PFSK-1 (cell line): ENCODE measurements around the gene PPP1R9A.

Source experiments
- FOXP2 ChIP-seq: optimal IDR thresholded peaks from 2 replicates; pipeline ENCODE3; 2011; ENCODE audit warnings: borderline replicate concordance, control low read depth, inconsistent platforms; ENCODE audit not compliant: insufficient read depth; ENCODE audit errors: extremely low read length, extremely low read depth
- POLR2AphosphoS5 ChIP-seq: IDR thresholded peaks from 2 replicates; pipeline ENCODE4 v1.6.1; 2012; ENCODE audit warnings: low read depth, mild to moderate bottlenecking, control low read depth, low read length, moderate library complexity
- SIN3A ChIP-seq: IDR thresholded peaks from 2 replicates; pipeline ENCODE4 v1.6.1; 2012; ENCODE audit warnings: mild to moderate bottlenecking, low read length, moderate library complexity, borderline replicate concordance; ENCODE audit not compliant: insufficient read depth
- TAF1 ChIP-seq: IDR thresholded peaks from 2 replicates; pipeline ENCODE4 v1.6.1; 2012; ENCODE audit warnings: low read length, control low read depth, borderline replicate concordance; ENCODE audit not compliant: insufficient read depth
- TF ChIP-seq, protein P1 (sequence below), 2 experiments: IDR thresholded peaks; 2 replicates each; pipeline versions ENCODE4 v1.6.1 to v1.8.0; 2011 to 2012; ENCODE audit warnings: low read depth in 2 of 2, low read length in 2 of 2, control low read depth in 1 of 2, inconsistent platforms in 1 of 2, mild to moderate bottlenecking in 1 of 2, moderate library complexity in 1 of 2; ENCODE audit not compliant: insufficient read depth in 1 of 2

Gene PPP1R9A

DNA sequence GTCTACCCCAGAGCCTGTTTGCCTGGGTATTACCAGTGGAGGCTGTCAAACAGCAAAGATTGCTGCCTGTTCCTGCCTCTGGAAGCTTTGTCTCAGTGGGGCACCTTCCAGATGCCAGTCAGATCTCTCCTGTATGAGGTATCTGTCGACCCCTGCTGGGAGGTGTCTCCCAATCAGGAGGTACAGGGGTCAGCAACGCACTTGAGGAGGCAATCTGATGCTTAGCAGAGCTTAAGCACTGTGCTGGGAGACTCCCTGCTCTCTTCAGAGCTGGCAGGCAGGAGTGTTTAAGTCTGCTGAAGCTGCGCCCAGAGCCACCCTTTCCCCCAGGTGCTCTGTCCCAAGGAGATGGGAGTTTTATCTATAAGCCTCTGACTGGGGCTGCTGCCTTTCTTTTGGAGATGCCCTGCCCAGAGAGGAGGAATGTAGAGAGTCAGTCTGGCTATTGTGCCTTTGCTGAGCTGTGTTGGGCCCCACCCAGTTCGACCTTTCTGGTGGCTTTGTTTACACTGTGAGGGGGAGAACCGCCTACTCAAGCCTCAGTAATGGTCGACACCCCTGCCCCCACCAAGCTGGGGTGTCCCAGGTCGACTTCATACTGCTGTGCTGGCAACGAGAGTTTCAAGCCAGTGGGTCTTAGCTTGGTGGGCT lies 62.2 kb downstream of the PPP1R9A start:
- TF ChIP-seq FOXP2 (no peak), SIN3A (no peak), TAF1 (no peak), POLR2AphosphoS5 (no peak)
- TF ChIP-seq, protein P1, sequence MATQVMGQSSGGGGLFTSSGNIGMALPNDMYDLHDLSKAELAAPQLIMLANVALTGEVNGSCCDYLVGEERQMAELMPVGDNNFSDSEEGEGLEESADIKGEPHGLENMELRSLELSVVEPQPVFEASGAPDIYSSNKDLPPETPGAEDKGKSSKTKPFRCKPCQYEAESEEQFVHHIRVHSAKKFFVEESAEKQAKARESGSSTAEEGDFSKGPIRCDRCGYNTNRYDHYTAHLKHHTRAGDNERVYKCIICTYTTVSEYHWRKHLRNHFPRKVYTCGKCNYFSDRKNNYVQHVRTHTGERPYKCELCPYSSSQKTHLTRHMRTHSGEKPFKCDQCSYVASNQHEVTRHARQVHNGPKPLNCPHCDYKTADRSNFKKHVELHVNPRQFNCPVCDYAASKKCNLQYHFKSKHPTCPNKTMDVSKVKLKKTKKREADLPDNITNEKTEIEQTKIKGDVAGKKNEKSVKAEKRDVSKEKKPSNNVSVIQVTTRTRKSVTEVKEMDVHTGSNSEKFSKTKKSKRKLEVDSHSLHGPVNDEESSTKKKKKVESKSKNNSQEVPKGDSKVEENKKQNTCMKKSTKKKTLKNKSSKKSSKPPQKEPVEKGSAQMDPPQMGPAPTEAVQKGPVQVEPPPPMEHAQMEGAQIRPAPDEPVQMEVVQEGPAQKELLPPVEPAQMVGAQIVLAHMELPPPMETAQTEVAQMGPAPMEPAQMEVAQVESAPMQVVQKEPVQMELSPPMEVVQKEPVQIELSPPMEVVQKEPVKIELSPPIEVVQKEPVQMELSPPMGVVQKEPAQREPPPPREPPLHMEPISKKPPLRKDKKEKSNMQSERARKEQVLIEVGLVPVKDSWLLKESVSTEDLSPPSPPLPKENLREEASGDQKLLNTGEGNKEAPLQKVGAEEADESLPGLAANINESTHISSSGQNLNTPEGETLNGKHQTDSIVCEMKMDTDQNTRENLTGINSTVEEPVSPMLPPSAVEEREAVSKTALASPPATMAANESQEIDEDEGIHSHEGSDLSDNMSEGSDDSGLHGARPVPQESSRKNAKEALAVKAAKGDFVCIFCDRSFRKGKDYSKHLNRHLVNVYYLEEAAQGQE (IDR thresholded peaks at IDR 0.05; ENCODE audit: insufficient read depth in 1 of 2, low read depth in 2 of 2, low read length in 2 of 2) = no peak

DNA sequence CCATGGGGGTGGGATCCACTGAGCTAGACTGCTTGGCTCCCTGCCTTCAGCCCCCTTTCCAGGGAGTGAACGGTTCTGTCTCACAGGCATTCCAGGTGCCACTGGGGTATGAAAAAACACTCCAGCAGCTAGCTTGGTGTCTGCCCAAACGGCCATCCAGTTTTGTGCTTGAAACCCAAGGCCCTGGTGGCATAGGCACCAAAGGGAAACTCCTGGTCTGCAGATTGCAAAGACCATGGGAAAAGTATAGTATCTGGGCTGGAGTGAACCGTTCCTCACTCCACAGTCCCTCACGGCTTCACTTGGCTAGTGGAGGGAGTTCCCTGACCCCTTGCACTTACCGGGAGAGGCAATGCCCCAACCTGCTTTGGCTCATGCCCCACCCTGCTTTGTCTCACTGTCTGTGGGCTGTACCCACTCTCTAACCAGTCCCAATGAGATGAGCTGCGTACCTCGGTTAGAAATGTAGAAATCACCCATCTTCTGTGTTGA lies 62.7 kb downstream of the PPP1R9A start:
- TF ChIP-seq TAF1 = no peak
- no peak for TF ChIP-seq POLR2AphosphoS5
- no peak for TF ChIP-seq FOXP2
- TF ChIP-seq, protein P1 (IDR thresholded peaks at IDR 0.05; ENCODE audit: insufficient read depth in 1 of 2, low read depth in 2 of 2, low read length in 2 of 2) = no peak
- no peak for TF ChIP-seq SIN3A

DNA sequence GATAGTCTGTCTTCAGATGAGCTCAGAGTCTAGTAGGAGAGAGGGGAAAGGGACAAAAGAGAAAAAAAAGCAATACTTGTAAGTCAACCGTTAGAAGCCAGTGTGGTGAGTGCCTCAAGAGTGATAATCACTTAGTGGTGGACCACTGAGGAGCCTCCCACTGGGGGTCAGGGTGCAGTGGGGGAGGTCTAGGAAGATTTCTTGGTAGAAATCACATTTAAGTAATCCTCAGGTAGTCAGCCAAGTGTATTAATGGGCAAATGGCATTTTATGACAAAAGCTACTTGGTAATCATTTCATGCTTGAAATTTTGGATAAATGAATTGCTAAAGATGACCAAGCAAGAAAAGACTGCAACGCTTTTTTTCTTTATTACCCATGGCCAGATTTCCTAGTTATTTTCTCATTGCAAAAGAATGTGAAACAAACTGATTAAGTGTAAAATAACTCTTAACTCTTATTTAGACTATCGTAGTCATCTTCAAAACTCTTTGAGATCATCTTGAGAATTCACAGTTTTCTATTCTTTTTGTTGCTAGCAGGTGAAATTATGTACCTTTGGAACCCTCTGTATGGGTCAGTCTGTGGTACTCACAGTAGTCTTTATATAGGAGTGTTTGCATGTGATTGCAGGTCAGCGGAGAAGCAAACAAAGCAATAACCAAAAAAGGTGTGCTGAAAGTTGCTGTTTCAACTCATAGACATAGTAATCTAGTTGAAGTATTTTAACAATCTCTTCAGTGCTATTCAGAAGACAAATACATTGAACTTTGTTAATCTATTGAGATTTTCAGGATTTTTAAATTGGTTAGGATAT lies 63.9 kb downstream of the PPP1R9A start:
- TF ChIP-seq, protein P1 (IDR thresholded peaks at IDR 0.05; ENCODE audit: insufficient read depth in 1 of 2, low read depth in 2 of 2, low read length in 2 of 2) = no peak
- no peak for TF ChIP-seq POLR2AphosphoS5
- no peak for TF ChIP-seq FOXP2
- TF ChIP-seq TAF1 = no peak
- no peak for TF ChIP-seq SIN3A

DNA sequence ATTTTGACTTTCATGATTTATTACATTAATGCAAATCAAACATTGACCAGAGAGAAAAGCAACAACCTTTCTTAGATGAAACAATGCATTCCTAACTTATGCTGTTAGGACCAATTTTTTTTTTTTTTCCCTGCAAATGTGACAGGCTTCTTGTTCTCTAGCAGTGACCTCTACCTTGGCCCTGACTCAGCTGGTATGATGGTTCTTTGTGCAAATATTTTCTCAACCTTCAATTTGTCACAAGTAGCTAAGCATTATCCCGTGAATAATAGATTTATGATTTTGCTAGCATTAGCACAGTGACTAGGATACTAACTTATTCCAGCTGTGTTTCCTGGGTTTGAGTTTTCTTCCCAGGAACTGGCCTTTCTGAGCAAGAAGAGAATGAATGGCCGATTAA lies 64.9 kb downstream of the PPP1R9A start:
- no peak for TF ChIP-seq SIN3A
- no peak for TF ChIP-seq POLR2AphosphoS5
- no peak for TF ChIP-seq TAF1
- TF ChIP-seq FOXP2 = no peak
- TF ChIP-seq, protein P1 (IDR thresholded peaks at IDR 0.05; ENCODE audit: insufficient read depth in 1 of 2, low read depth in 2 of 2, low read length in 2 of 2) = no peak
